Inflammatory macrophage treated with lipopolysaccharide for 4 hours (primary cell): ENCODE data around the gene CCDC28A.

Experiments used
- DNase-seq: peaks from one replicate; pipeline ENCODE4 v3.0.0-alpha.2; 2020

CCDC28A gene

GRCh38 chr6:138796771-138797170 is 23.2 kb downstream of the CCDC28A start:
- DNase-seq = no peak

DNA sequence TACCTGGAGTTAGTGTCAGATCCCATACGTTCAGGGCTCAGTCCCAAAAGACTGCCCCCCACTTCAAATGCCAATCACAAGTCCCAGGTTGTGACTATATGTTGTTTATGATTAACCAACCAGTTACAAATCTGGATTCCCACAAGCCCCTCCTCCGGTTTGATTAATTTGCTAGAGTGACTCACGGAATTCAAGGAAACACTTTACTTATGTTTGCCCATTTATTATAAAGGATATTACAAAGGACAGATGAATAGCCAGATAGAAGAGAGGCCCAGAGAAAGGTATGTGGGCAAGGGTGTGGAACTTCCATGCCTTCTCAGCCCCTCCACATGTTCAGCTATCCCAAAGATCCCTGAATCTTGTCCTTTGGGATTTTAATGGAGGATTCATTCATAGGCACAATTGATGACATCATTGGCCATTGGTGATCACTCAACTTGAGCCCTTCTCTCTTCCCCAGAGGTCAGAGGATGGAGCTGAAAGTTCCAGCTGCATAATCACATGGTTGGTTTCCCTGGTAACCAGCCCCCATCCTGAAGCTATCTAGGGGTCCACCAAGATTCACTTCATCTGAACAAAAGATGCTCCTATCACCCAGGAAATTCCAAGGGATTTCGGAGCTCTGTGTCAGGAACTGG is 24.4 kb downstream of the CCDC28A start:
- DNase-seq = no peak

- no peak for DNase-seq
Observed at GRCh38 chr6:138800377-138801150, 27.0 kb downstream of the CCDC28A start.

GRCh38 chr6:138803331-138803730 is 29.8 kb downstream of the CCDC28A start:
- no peak for DNase-seq

GRCh38 chr6:138803861-138804260 is 30.3 kb downstream of the CCDC28A start:
- DNase-seq = no peak

- DNase-seq = peak; percentile 41
Observed at GRCh38 chr6:138805016-138805765, 31.6 kb downstream of the CCDC28A start.

GRCh38 chr6:138806889-138807288 is 33.3 kb downstream of the CCDC28A start:
- DNase-seq = peak; percentile 44

DNA sequence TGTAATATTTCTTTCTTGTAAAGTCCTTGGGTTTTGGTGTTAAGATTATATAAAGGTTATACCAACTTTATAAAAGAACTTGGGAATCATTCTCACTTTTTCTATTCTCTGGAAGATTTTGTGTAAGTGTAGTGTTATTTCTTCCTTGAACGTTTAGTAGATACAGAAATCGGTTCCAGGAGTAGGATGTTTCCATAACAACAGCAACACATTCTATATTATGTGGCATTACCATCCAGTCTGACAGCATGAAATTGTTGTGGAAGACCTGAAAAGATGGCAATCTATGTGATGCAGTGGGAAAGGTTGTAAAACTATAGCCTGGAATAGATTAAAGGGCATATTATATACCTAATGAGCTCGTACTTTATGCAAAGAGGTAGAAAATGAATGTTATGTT is 36.1 kb downstream of the CCDC28A start:
- no peak for DNase-seq

- DNase-seq = peak; percentile 66
Observed at GRCh38 chr6:138811866-138812265, 38.3 kb downstream of the CCDC28A start.

- DNase-seq = no peak
Observed at GRCh38 chr6:138814179-138814834, 40.7 kb downstream of the CCDC28A start.

- DNase-seq = no peak
Observed at GRCh38 chr6:138815221-138815620, 41.7 kb downstream of the CCDC28A start.

DNA sequence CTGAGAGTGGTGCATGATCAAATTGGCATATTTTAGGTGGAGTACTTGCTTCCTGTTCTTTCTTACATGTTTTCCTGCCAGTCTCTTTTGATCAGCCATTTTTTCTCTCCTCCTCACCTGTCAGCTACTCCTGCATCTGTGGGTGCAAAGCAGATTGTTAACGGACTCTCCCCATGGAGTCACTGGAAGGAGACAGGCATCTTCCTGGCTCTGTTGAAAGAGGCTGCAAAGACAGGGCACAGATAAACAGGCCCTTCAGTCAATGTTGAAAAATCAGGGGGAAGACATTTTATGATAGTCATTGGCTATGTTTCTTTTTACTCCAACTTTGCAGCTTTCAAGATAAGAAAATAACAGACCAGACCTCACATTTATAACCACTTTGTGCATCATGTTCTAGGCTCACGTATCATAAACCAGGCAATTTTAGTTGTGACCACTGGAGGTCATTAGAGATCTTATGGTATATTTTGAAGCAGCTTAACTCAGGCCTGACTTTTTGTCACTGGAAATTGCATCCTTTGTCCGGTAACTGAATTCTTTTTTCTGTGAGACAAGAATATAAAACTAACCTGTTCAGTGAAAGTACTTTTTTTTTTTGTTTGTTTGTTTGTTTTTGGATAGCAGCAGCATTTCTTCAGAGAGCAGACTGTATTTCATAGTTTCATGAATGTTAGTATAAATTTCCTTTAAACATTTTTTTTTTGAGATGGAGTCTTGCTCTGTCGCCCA is 42.4 kb downstream of the CCDC28A start:
- DNase-seq = peak; percentile 72

- peak; percentile 11 for DNase-seq
Observed at GRCh38 chr6:138817799-138818198, 44.2 kb downstream of the CCDC28A start.

GRCh38 chr6:138818496-138819194 is 45.1 kb downstream of the CCDC28A start:
- peak; percentile 23 for DNase-seq

GRCh38 chr6:138821519-138821918 is 48.0 kb downstream of the CCDC28A start:
- no peak for DNase-seq

GRCh38 chr6:138824482-138825144 is 51.0 kb downstream of the CCDC28A start:
- DNase-seq = no peak

DNA sequence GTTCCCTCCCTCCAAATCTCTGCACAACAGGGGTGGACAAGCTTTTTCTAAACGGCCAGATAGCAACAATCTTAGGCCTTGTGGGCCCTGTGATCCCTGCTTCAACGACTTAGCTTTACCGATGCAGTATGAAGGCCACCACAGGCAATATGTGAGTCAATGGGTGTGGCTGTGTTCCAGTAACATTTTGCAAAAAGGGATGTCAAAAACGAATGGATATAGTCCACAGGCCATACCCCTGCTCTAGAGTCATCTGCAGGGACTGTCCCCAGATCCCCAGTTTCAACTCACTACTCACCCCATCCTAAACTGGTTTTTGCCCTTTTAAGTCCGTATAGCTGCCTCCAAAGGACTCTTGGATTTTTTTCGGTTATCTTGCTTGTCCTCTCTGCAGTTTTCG is 56.7 kb downstream of the CCDC28A start:
- no peak for DNase-seq

- DNase-seq = no peak
Observed at GRCh38 chr6:138832182-138832581, 58.6 kb downstream of the CCDC28A start.

GRCh38 chr6:138833816-138834539 is 60.4 kb downstream of the CCDC28A start:
- no peak for DNase-seq

- no peak for DNase-seq
Observed at GRCh38 chr6:138837246-138837645, 63.7 kb downstream of the CCDC28A start.
